Measurements from ENCODE around the gene MAN1C1.

MAN1C1 gene

GRCh38 chr1:25710583-25711347 is 94.2 kb downstream of the MAN1C1 start:
- peaks cover 3 to 35% (median 32%) of the 10 kb centered on the region in 5 donors for H3K4me1 ChIP-seq (ENCODE audit: control insufficient read depth in 5 of 5, insufficient read depth in 5 of 5, low read length in 5 of 5)
- no peak overlapping the region for H3K4me3 ChIP-seq (ENCODE audit: low read depth in 1 of 5, low read length in 5 of 5)
- peaks cover 0 to 3% (median under 1%) of the 10 kb centered on the region in 5 donors for H3K9me3 ChIP-seq (ENCODE audit: control insufficient read depth in 5 of 5, low read length in 5 of 5)
- H3K27me3 ChIP-seq (ENCODE audit: control insufficient read depth in 5 of 5, insufficient read depth in 4 of 5, low read length in 5 of 5): no peaks in the 10 kb centered on the region
- H3K27ac ChIP-seq (ENCODE audit: low read depth, low read length): no peak overlapping the region
- no peak overlapping the region for H3K9ac ChIP-seq (ENCODE audit: low read length in 5 of 5)
- H3K36me3 ChIP-seq (ENCODE audit: control insufficient read depth in 5 of 5, insufficient read depth in 5 of 5, low read length in 5 of 5): no peaks in the 10 kb centered on the region

GRCh38 chr1:25711555-25712298 is 95.1 kb downstream of the MAN1C1 start:
- Histone ChIP-seq H3K36me3 (ENCODE audit: control insufficient read depth in 5 of 5, insufficient read depth in 5 of 5, low read length in 5 of 5) (no peaks in the 10 kb centered on the region), H3K4me1 (ENCODE audit: control insufficient read depth in 5 of 5, insufficient read depth in 5 of 5, low read length in 5 of 5) (peaks cover 3 to 26% (median 23%) of the 10 kb centered on the region in 5 donors), H3K9me3 (ENCODE audit: control insufficient read depth in 5 of 5, low read length in 5 of 5) (peaks cover 0 to 6% (median 4%) of the 10 kb centered on the region in 5 donors), H3K27me3 (ENCODE audit: control insufficient read depth in 5 of 5, insufficient read depth in 4 of 5, low read length in 5 of 5) (no peaks in the 10 kb centered on the region), H3K9ac (ENCODE audit: low read length in 5 of 5) (no peak overlapping the region), H3K4me3 (ENCODE audit: low read depth in 1 of 5, low read length in 5 of 5) (no peak overlapping the region), H3K27ac (ENCODE audit: low read depth, low read length) (no peak overlapping the region)

- H3K27me3 ChIP-seq (ENCODE audit: control insufficient read depth in 5 of 5, insufficient read depth in 4 of 5, low read length in 5 of 5): no peaks in the 10 kb centered on the region
- H3K4me1 ChIP-seq (ENCODE audit: control insufficient read depth in 5 of 5, insufficient read depth in 5 of 5, low read length in 5 of 5): peaks cover 3 to 20% (median 17%) of the 10 kb centered on the region in 5 donors
- H3K9ac ChIP-seq (ENCODE audit: low read length in 5 of 5): no peak overlapping the region
- peaks cover 0 to 6% (median 4%) of the 10 kb centered on the region in 5 donors for H3K9me3 ChIP-seq (ENCODE audit: control insufficient read depth in 5 of 5, low read length in 5 of 5)
- no peaks in the 10 kb centered on the region for H3K36me3 ChIP-seq (ENCODE audit: control insufficient read depth in 5 of 5, insufficient read depth in 5 of 5, low read length in 5 of 5)
- no peak overlapping the region for H3K4me3 ChIP-seq (ENCODE audit: low read depth in 1 of 5, low read length in 5 of 5)
- H3K27ac ChIP-seq (ENCODE audit: low read depth, low read length): no peak overlapping the region
Observed at GRCh38 chr1:25712299-25712970, 95.8 kb downstream of the MAN1C1 start.

- no peak overlapping the region for H3K4me3 ChIP-seq (ENCODE audit: low read depth in 1 of 5, low read length in 5 of 5)
- H3K9me3 ChIP-seq (ENCODE audit: control insufficient read depth in 5 of 5, low read length in 5 of 5): peaks cover 0 to 6% (median 4%) of the 10 kb centered on the region in 5 donors
- H3K27ac ChIP-seq (ENCODE audit: low read depth, low read length): no peak overlapping the region
- H3K9ac ChIP-seq (ENCODE audit: low read length in 5 of 5): no peak overlapping the region
- H3K27me3 ChIP-seq (ENCODE audit: control insufficient read depth in 5 of 5, insufficient read depth in 4 of 5, low read length in 5 of 5): no peaks in the 10 kb centered on the region
- H3K36me3 ChIP-seq (ENCODE audit: control insufficient read depth in 5 of 5, insufficient read depth in 5 of 5, low read length in 5 of 5): no peaks in the 10 kb centered on the region
- peaks cover 3 to 16% (median 10%) of the 10 kb centered on the region in 5 donors for H3K4me1 ChIP-seq (ENCODE audit: control insufficient read depth in 5 of 5, insufficient read depth in 5 of 5, low read length in 5 of 5)
Observed at GRCh38 chr1:25713961-25714360, 97.4 kb downstream of the MAN1C1 start.

- peaks cover 0 to 6% (median 4%) of the 10 kb centered on the region in 5 donors for H3K9me3 ChIP-seq (ENCODE audit: control insufficient read depth in 5 of 5, low read length in 5 of 5)
- H3K27ac ChIP-seq (ENCODE audit: low read depth, low read length): no peak overlapping the region
- no peak overlapping the region for H3K4me3 ChIP-seq (ENCODE audit: low read depth in 1 of 5, low read length in 5 of 5)
- H3K36me3 ChIP-seq (ENCODE audit: control insufficient read depth in 5 of 5, insufficient read depth in 5 of 5, low read length in 5 of 5): no peaks in the 10 kb centered on the region
- peaks cover 3 to 16% (median 10%) of the 10 kb centered on the region in 5 donors for H3K4me1 ChIP-seq (ENCODE audit: control insufficient read depth in 5 of 5, insufficient read depth in 5 of 5, low read length in 5 of 5)
- H3K27me3 ChIP-seq (ENCODE audit: control insufficient read depth in 5 of 5, insufficient read depth in 4 of 5, low read length in 5 of 5): no peaks in the 10 kb centered on the region
- H3K9ac ChIP-seq (ENCODE audit: low read length in 5 of 5): no peak overlapping the region
Observed at GRCh38 chr1:25714372-25714931, 97.9 kb downstream of the MAN1C1 start.

GRCh38 chr1:25715888-25716287 is 99.3 kb downstream of the MAN1C1 start:
- Histone ChIP-seq H3K9me3 (ENCODE audit: control insufficient read depth in 5 of 5, low read length in 5 of 5) (peaks cover 0 to 6% (median 4%) of the 10 kb centered on the region in 5 donors), H3K36me3 (ENCODE audit: control insufficient read depth in 5 of 5, insufficient read depth in 5 of 5, low read length in 5 of 5) (no peaks in the 10 kb centered on the region), H3K9ac (ENCODE audit: low read length in 5 of 5) (no peak overlapping the region), H3K27ac (ENCODE audit: low read depth, low read length) (no peak overlapping the region), H3K4me3 (ENCODE audit: low read depth in 1 of 5, low read length in 5 of 5) (no peak overlapping the region), H3K27me3 (ENCODE audit: control insufficient read depth in 5 of 5, insufficient read depth in 4 of 5, low read length in 5 of 5) (no peaks in the 10 kb centered on the region), H3K4me1 (ENCODE audit: control insufficient read depth in 5 of 5, insufficient read depth in 5 of 5, low read length in 5 of 5) (peaks cover 3 to 16% (median 8%) of the 10 kb centered on the region in 5 donors)

- no peak overlapping the region for H3K27ac ChIP-seq (ENCODE audit: low read depth, low read length)
- no peak overlapping the region for H3K4me3 ChIP-seq (ENCODE audit: low read depth in 1 of 5, low read length in 5 of 5)
- peaks cover 3 to 12% (median 4%) of the 10 kb centered on the region in 5 donors for H3K4me1 ChIP-seq (ENCODE audit: control insufficient read depth in 5 of 5, insufficient read depth in 5 of 5, low read length in 5 of 5)
- peaks cover 0 to 6% (median 4%) of the 10 kb centered on the region in 5 donors for H3K9me3 ChIP-seq (ENCODE audit: control insufficient read depth in 5 of 5, low read length in 5 of 5)
- no peak overlapping the region for H3K9ac ChIP-seq (ENCODE audit: low read length in 5 of 5)
- H3K36me3 ChIP-seq (ENCODE audit: control insufficient read depth in 5 of 5, insufficient read depth in 5 of 5, low read length in 5 of 5): no peaks in the 10 kb centered on the region
- no peaks in the 10 kb centered on the region for H3K27me3 ChIP-seq (ENCODE audit: control insufficient read depth in 5 of 5, insufficient read depth in 4 of 5, low read length in 5 of 5)
Observed at GRCh38 chr1:25716320-25716719, 99.7 kb downstream of the MAN1C1 start.

- Histone ChIP-seq H3K4me1 (ENCODE audit: control insufficient read depth in 5 of 5, insufficient read depth in 5 of 5, low read length in 5 of 5) (no peaks in the 10 kb centered on the region), H3K36me3 (ENCODE audit: control insufficient read depth in 5 of 5, insufficient read depth in 5 of 5, low read length in 5 of 5) (no peaks in the 10 kb centered on the region), H3K9me3 (ENCODE audit: control insufficient read depth in 5 of 5, low read length in 5 of 5) (peaks cover 0 to 6% (median 4%) of the 10 kb centered on the region in 5 donors), H3K27ac (ENCODE audit: low read depth, low read length) (no peak overlapping the region), H3K27me3 (ENCODE audit: control insufficient read depth in 5 of 5, insufficient read depth in 4 of 5, low read length in 5 of 5) (no peaks in the 10 kb centered on the region), H3K4me3 (ENCODE audit: low read depth in 1 of 5, low read length in 5 of 5) (no peak overlapping the region), H3K9ac (ENCODE audit: low read length in 5 of 5) (no peak overlapping the region)
Observed at GRCh38 chr1:25718732-25719131, 102.1 kb downstream of the MAN1C1 start.

GRCh38 chr1:25720624-25721023 is 104.0 kb downstream of the MAN1C1 start:
- no peak overlapping the region for H3K4me3 ChIP-seq (ENCODE audit: low read depth in 1 of 5, low read length in 5 of 5)

More at GRCh38 chr1:25720624-25721023, 104.0 kb downstream of the MAN1C1 start:
- Histone ChIP-seq H3K27me3 (ENCODE audit: control insufficient read depth in 5 of 5, insufficient read depth in 4 of 5, low read length in 5 of 5) (no peaks in the 10 kb centered on the region), H3K4me1 (ENCODE audit: control insufficient read depth in 5 of 5, insufficient read depth in 5 of 5, low read length in 5 of 5) (no peaks in the 10 kb centered on the region), H3K36me3 (ENCODE audit: control insufficient read depth in 5 of 5, insufficient read depth in 5 of 5, low read length in 5 of 5) (no peaks in the 10 kb centered on the region), H3K9ac (ENCODE audit: low read length in 5 of 5) (no peak overlapping the region), H3K9me3 (ENCODE audit: control insufficient read depth in 5 of 5, low read length in 5 of 5) (peaks cover 0 to 4% (median 4%) of the 10 kb centered on the region in 5 donors), H3K27ac (ENCODE audit: low read depth, low read length) (no peak overlapping the region)

Measured in subcutaneous abdominal adipose tissue (tissue), 5 donors.